Omental fat pad (tissue), 4 donors: ENCODE results near the gene CXCR4. TPM values are rescaled to one million over a fixed set of nuclear protein-coding genes. Genes with fewer than 3 reads are reported as not detected.

Experiments
- ATAC-seq: fragments of 150-250 bp; one replicate; pipeline ENCODE4 v1.9.1; 2016; ENCODE audit warnings: mild to moderate bottlenecking, moderate library complexity; ENCODE audit not compliant: low FRiP score
- DNase-seq: peaks from one replicate; pipeline ENCODE4 v3.0.0-alpha.2; 2019; ENCODE audit warnings: low spot score
- CTCF ChIP-seq, 3 donors: fragments of 450-650 bp; IDR thresholded peaks; one replicate each; pipeline ENCODE4 v1.5.1; 2016 to 2017; ENCODE audit warnings: antibody characterized with exemption in 3 of 3, mild to moderate bottlenecking in 3 of 3, moderate library complexity in 2 of 3
- total RNA-seq, 4 donors: library from RNA; depleted of rRNA; stranded (reverse); fragments of >200 nt; gene quantifications; one replicate each; pipeline ENCODE4 v1.1.0, GENCODE V29; 2016

Gene CXCR4
- total RNA-seq, 4 donors from 2014 or later: 29.6 to 61.1 (median 37.8) TPM

DNA sequence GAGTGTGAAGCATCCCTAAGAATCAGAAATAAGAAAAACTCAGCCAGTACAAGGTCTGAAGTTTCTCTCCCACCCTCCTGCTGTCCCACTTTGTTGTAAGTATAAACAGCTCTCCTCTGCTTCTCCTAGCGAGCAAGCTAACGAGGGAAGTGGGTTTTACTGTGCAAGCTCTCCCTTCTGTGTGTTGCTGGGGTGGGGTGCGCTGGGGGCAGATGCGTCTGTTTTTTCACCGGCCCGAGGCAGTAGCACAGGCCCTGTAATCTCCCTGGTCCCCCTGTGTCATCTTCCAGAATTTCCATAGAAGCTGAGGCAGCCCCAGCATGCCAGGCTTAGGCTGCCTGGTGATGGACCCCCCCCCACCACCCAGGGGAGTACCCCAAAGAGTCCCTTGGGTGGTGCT is 9.4 kb upstream of the CXCR4 start:
- no peak for TF ChIP-seq CTCF (IDR thresholded peaks at IDR 0.05)
- DNase-seq (no peak), ATAC-seq (no peak)

DNA sequence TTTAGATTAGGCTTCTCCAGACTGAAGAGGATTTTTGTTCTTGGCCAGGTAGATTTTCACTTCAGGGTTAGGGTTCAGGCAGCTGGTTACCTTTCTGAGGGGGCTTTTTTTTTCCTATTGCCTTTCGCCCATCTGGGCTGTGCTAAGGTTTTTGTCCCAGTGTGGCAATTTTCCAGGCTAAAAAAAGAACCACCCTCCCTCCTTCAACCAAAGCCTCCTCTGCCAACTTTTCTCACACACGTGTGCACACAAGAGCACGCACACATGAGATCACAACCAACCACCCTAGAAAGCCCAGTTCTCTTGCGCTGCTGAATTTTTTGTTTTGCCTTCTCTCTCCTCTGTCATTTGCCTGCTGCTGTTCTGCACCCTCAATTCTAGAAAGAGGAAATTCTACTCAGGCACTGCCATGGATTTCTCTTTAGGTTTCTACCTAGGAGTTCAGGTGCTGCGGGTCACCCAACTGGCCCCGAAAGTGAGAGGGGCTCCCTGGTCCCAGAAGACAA is 8.5 kb upstream of the CXCR4 start:
- DNase-seq (no peak), ATAC-seq (no peak)
- TF ChIP-seq CTCF (IDR thresholded peaks at IDR 0.05): no peak

GRCh38 chr2:136126021-136126420 is 8.1 kb upstream of the CXCR4 start:
- DNase-seq: no peak
- no peak for TF ChIP-seq CTCF (IDR thresholded peaks at IDR 0.05)
- no peak for ATAC-seq

GRCh38 chr2:136125236-136125635 is 7.3 kb upstream of the CXCR4 start:
- TF ChIP-seq CTCF (IDR thresholded peaks at IDR 0.05): no peak
- DNase-seq: no peak

GRCh38 chr2:136124805-136125204 is 6.9 kb upstream of the CXCR4 start:
- TF ChIP-seq CTCF (IDR thresholded peaks at IDR 0.05): no peak
- no peak for ATAC-seq
- no peak for DNase-seq

More at GRCh38 chr2:136125236-136125635, 7.3 kb upstream of the CXCR4 start:
- ATAC-seq: no peak

DNA sequence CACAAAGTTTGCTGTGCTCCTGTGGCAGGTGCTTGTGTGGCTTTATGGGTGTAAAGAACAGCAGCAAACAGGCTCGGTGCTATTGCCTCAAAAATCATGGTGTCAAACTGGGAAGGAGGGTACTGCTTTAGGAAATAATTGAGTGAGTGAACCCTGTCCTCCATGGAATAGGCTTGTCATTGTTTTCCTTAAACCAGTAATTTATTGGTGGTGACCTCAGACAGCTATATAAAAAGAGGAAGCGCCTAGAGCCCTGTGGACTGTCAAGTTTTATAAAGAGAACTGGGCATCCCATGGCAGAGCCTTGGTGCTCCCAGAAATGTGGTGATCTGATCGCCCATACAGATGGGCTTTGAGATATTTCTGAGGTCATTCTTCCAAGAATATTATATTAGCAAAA is 4.7 kb upstream of the CXCR4 start:
- no peak for ATAC-seq
- TF ChIP-seq CTCF (IDR thresholded peaks at IDR 0.05): no peak

GRCh38 chr2:136121204-136121910 is 3.4 kb upstream of the CXCR4 start:
- ATAC-seq: no peak
- no peak for TF ChIP-seq CTCF (IDR thresholded peaks at IDR 0.05)

More for the DNA sequence above, 4.7 kb upstream of the CXCR4 start:
- DNase-seq: no peak

More at GRCh38 chr2:136121204-136121910, 3.4 kb upstream of the CXCR4 start:
- DNase-seq: no peak
